Trophoblast cell (in vitro differentiated cells and primary cell): Measurements from ENCODE around the gene CHRM1. TPM values are rescaled to one million over a fixed set of nuclear protein-coding genes. Genes with fewer than 3 reads are reported as not detected.

Experiments used
- DNase-seq, 2 donors: peaks; one replicate each; pipeline ENCODE4 v3.0.0-alpha.2; 2016
- H2AFZ ChIP-seq: 2 replicates; pipeline ENCODE4 v1.6.1; 2013; ENCODE audit warnings: low read length, moderate library complexity, mild to moderate bottlenecking; ENCODE audit not compliant: insufficient read depth, poor library complexity
- H2AK5ac ChIP-seq: 2 replicates; pipeline ENCODE4 v1.6.1; 2013; ENCODE audit warnings: mild to moderate bottlenecking, low read length
- H2BK120ac ChIP-seq: 2 replicates; pipeline ENCODE4 v1.6.1; 2013; ENCODE audit warnings: low read length, mild to moderate bottlenecking, moderate library complexity; ENCODE audit not compliant: insufficient read depth, poor library complexity
- H2BK12ac ChIP-seq: 2 replicates; pipeline ENCODE4 v1.6.1; 2013; ENCODE audit warnings: mild to moderate bottlenecking, low read length, moderate library complexity
- H2BK5ac ChIP-seq: 2 replicates; pipeline ENCODE4 v1.6.1; 2013; ENCODE audit warnings: low read length, low read depth, moderate library complexity, mild to moderate bottlenecking; ENCODE audit not compliant: poor library complexity
- H3K14ac ChIP-seq: 2 replicates; pipeline ENCODE4 v1.6.1; 2013; ENCODE audit warnings: mild to moderate bottlenecking, low read length
- H3K18ac ChIP-seq: 2 replicates; pipeline ENCODE4 v1.6.1; 2013; ENCODE audit warnings: mild to moderate bottlenecking, low read length
- H3K23ac ChIP-seq: 2 replicates; pipeline ENCODE4 v1.6.1; 2013; ENCODE audit warnings: low read length
- H3K27ac ChIP-seq: 2 replicates; pipeline ENCODE4 v1.5.1; 2013; ENCODE audit warnings: low read depth, mild to moderate bottlenecking, inconsistent platforms, low read length, moderate library complexity
- H3K27me3 ChIP-seq: 2 replicates; pipeline ENCODE4 v1.6.1; 2013; ENCODE audit warnings: inconsistent platforms, mild to moderate bottlenecking, low read length, moderate library complexity; ENCODE audit not compliant: insufficient read depth
- H3K36me3 ChIP-seq, 2 experiments: 1 replicate in 1 of 2; 2 replicates in 1 of 2; pipeline ENCODE4 v1.6.1; 2013; ENCODE audit warnings: low read length in 2 of 2, mild to moderate bottlenecking in 2 of 2, moderate library complexity in 1 of 2; ENCODE audit not compliant: insufficient read depth in 2 of 2, control insufficient read depth in 1 of 2
- H3K4ac ChIP-seq: 2 replicates; pipeline ENCODE4 v1.6.1; 2013; ENCODE audit warnings: low read depth, mild to moderate bottlenecking, low read length, moderate library complexity
- H3K4me1 ChIP-seq, 2 experiments: 1 replicate in 1 of 2; 2 replicates in 1 of 2; pipeline ENCODE4 v1.6.1; 2013; ENCODE audit warnings: low read length in 2 of 2, mild to moderate bottlenecking in 2 of 2, moderate library complexity in 1 of 2; ENCODE audit not compliant: insufficient read depth in 2 of 2, control insufficient read depth in 1 of 2
- H3K4me2 ChIP-seq: 2 replicates; pipeline ENCODE4 v1.6.1; 2013; ENCODE audit warnings: inconsistent platforms, mild to moderate bottlenecking, low read length, moderate library complexity
- H3K4me3 ChIP-seq: 2 replicates; pipeline ENCODE4 v1.5.1; 2013; ENCODE audit warnings: mild to moderate bottlenecking, low read depth, low read length, inconsistent platforms
- H3K79me1 ChIP-seq: one replicate; pipeline ENCODE4 v1.6.1; 2013; ENCODE audit warnings: low read length
- H3K79me2 ChIP-seq: 2 replicates; pipeline ENCODE4 v1.6.1; 2013; ENCODE audit warnings: low read length, mild to moderate bottlenecking; ENCODE audit not compliant: control insufficient read depth, insufficient read depth, poor library complexity
- H3K9ac ChIP-seq: 2 replicates; pipeline ENCODE4 v1.6.1; 2013; ENCODE audit warnings: mild to moderate bottlenecking, low read length
- H3K9me3 ChIP-seq: 2 replicates; pipeline ENCODE4 v1.6.1; 2013; ENCODE audit warnings: low read depth, mild to moderate bottlenecking, control low read depth, inconsistent platforms, low read length; ENCODE audit not compliant: insufficient read depth
- H4K12ac ChIP-seq: 2 replicates; pipeline ENCODE4 v1.6.1; 2013; ENCODE audit warnings: low read depth, mild to moderate bottlenecking, low read length, moderate library complexity
- H4K8ac ChIP-seq: 2 replicates; pipeline ENCODE4 v1.6.1; 2013; ENCODE audit warnings: low read depth, mild to moderate bottlenecking, low read length, moderate library complexity
- H4K91ac ChIP-seq: one replicate; pipeline ENCODE4 v1.6.1; 2013; ENCODE audit warnings: low read depth, mild to moderate bottlenecking, low read length, moderate library complexity
- WGBS: extraction: QIAGEN DNeasy Blood & Tissue Kit; methylation state at CpG from one replicate; pipeline ENCODE4 v1.1.7; 2013; ENCODE audit warnings: missing lambda C conversion rate; ENCODE audit not compliant: insufficient read length, insufficient coverage; ENCODE audit errors: extremely low coverage; 5-methylcytosine and 5-hydroxymethylcytosine counted together
- polyA plus RNA-seq: library from polyadenylated mRNA; stranded (reverse); fragments of 200-250 nt; gene quantifications from 2 replicates; pipeline ENCODE4 v1.2.3, GENCODE V29; 2013

CHRM1 gene, protein sequence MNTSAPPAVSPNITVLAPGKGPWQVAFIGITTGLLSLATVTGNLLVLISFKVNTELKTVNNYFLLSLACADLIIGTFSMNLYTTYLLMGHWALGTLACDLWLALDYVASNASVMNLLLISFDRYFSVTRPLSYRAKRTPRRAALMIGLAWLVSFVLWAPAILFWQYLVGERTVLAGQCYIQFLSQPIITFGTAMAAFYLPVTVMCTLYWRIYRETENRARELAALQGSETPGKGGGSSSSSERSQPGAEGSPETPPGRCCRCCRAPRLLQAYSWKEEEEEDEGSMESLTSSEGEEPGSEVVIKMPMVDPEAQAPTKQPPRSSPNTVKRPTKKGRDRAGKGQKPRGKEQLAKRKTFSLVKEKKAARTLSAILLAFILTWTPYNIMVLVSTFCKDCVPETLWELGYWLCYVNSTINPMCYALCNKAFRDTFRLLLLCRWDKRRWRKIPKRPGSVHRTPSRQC
- polyA plus RNA-seq: not detected in 2 replicates

- Histone ChIP-seq H3K27me3 (peaks cover 9% of the 10 kb centered on the region), H3K18ac (no peak within 1 kb of the TSS), H4K12ac (no peak within 1 kb of the TSS), H3K4me2 (no peak within 1 kb of the TSS), H3K14ac (no peak within 1 kb of the TSS), H3K4ac (no peak within 1 kb of the TSS), H3K9me3 (no peaks in the 10 kb centered on the region), H3K79me1 (no peaks in the 10 kb centered on the region), H2BK12ac (no peak within 1 kb of the TSS), H3K9ac (no peak within 1 kb of the TSS), H2BK5ac (no peak within 1 kb of the TSS), H3K4me1 (peaks cover 26 to 29% of the 10 kb centered on the region in 2 experiments), H3K4me3 (no peak within 1 kb of the TSS), H2AK5ac (no peak within 1 kb of the TSS), H3K23ac (no peak within 1 kb of the TSS), H4K91ac (no peak within 1 kb of the TSS), H3K79me2 (no peaks in the 10 kb centered on the region), H2BK120ac (no peak within 1 kb of the TSS), H3K27ac (no peak within 1 kb of the TSS), H4K8ac (no peak within 1 kb of the TSS), H3K36me3 (no peaks in the 10 kb centered on the region), H2AFZ (no peak within 1 kb of the TSS)
- WGBS: no CpG with 5 or more reads among the region's 9 CpGs
- no peak for DNase-seq
These were observed at the start of gene CHRM1 for GRCh38 chr11:62921201-62921572. Gene CHRM1, minus strand, starts transcription at chr11:62921363. Its CDS starts 10,263 bp downstream, at chr11:62911100.

DNA sequence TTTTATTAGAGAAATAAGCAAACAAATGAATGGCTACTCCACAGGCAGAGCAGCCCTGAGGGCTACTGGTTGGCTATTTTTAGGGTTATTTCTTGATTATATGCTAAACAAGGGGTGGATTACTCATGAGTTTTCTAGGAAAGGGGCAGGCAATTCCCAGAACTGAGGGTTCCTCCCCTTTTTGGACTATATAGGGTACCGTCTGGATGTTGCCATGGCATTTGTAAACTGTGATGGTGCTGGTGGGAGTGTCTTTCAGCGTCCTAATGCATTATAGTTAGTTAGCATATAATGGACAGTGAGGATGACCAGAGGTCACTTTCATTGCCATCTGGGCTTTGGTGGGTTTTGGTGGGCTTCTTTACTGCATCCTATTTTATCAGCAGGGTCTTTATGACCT lies 44.4 kb upstream of the CHRM1 start:
- no peak overlapping the region for H2BK120ac ChIP-seq
- H3K4me3 ChIP-seq: no peak overlapping the region
- H3K79me1 ChIP-seq: no peaks in the 10 kb centered on the region
- no peaks in the 10 kb centered on the region for H3K27me3 ChIP-seq
- H3K36me3 ChIP-seq: no peaks in the 10 kb centered on the region
- no peak overlapping the region for H2BK5ac ChIP-seq
- no peak overlapping the region for H3K4ac ChIP-seq
- H3K9me3 ChIP-seq: peaks cover under 1% of the 10 kb centered on the region
- no peak overlapping the region for H2AFZ ChIP-seq
- WGBS: no CpG with 5 or more reads among the region's 2 CpGs
- H4K8ac ChIP-seq: no peak overlapping the region
- no peak overlapping the region for H4K12ac ChIP-seq
- no peak overlapping the region for H3K23ac ChIP-seq
- no peaks in the 10 kb centered on the region for H3K79me2 ChIP-seq
- no peak overlapping the region for H3K27ac ChIP-seq
- no peak overlapping the region for H3K14ac ChIP-seq
- no peaks in the 10 kb centered on the region for H3K4me1 ChIP-seq
- H4K91ac ChIP-seq: no peak overlapping the region
- no peak overlapping the region for H3K4me2 ChIP-seq
- no peak overlapping the region for H2AK5ac ChIP-seq
- no peak for DNase-seq
- H2BK12ac ChIP-seq: no peak overlapping the region
- no peak overlapping the region for H3K18ac ChIP-seq
- H3K9ac ChIP-seq: no peak overlapping the region

DNA sequence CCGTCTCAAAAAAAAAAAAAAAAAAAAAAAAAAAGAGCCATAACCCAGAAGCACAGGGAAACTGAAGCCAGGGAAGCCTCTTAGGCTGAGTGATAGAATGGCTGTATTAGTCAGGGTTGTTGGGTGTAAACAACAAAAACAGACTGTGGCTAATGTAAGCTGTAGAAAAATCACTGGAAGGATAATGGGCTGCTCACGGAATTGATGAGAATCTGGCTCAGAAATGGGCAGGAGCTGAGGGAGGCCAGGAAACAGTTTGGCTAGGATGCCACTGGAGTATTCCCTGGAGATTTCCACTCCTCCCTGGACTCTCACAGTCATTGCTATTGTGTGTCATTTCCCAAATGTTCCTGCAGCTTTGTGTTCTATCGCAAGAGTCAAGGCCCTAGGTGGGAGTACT lies 41.2 kb upstream of the CHRM1 start:
- Histone ChIP-seq H4K8ac (no peak overlapping the region), H3K23ac (no peak overlapping the region), H2BK12ac (no peak overlapping the region), H3K27me3 (no peaks in the 10 kb centered on the region), H2BK5ac (no peak overlapping the region), H3K18ac (no peak overlapping the region), H3K36me3 (no peaks in the 10 kb centered on the region), H4K91ac (no peak overlapping the region), H3K9me3 (peaks cover 2% of the 10 kb centered on the region), H2BK120ac (no peak overlapping the region), H3K79me1 (no peaks in the 10 kb centered on the region), H3K9ac (no peak overlapping the region), H2AK5ac (no peak overlapping the region), H2AFZ (no peak overlapping the region), H3K27ac (no peak overlapping the region), H3K14ac (no peak overlapping the region), H4K12ac (no peak overlapping the region), H3K4me2 (no peak overlapping the region), H3K79me2 (no peaks in the 10 kb centered on the region), H3K4me3 (no peak overlapping the region), H3K4ac (no peak overlapping the region), H3K4me1 (no peaks in the 10 kb centered on the region)
- no peak for DNase-seq
- WGBS: no CpG with 5 or more reads among the region's 3 CpGs

DNA sequence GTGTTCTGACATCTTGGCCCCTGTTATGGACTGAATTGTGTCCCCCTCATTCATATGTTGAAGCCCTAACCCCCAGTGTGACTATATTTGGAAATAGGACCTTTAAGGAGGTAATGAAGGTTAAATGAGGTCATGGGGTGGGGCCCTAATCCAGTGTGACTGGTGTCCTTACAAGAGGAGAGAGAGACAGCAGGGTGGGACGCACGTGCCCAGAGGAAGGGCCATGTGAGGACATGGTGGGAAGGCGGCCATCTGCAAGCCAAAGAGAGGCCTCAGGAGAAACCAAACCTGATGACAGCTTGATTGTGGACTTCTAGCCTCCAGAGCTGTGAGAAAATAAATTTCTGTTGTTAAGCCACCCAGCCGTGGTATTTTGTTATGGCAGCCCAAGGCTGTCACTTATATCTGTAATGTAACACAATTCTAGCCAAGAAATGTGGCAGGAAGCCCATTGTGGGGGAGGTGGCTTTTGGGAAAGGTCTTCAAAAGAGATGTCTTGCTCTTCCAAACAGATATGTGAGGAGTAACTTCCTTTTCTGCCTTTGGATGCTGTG lies 39.9 kb upstream of the CHRM1 start:
- Histone ChIP-seq H3K23ac (no peak overlapping the region), H3K4me3 (no peak overlapping the region), H3K36me3 (no peaks in the 10 kb centered on the region), H3K27me3 (no peaks in the 10 kb centered on the region), H3K79me2 (no peaks in the 10 kb centered on the region), H2BK12ac (no peak overlapping the region), H3K9ac (no peak overlapping the region), H2AFZ (no peak overlapping the region), H3K27ac (no peak overlapping the region), H2BK5ac (no peak overlapping the region), H3K4me2 (no peak overlapping the region), H3K9me3 (peaks cover 2% of the 10 kb centered on the region), H3K79me1 (no peaks in the 10 kb centered on the region), H3K4ac (no peak overlapping the region), H3K14ac (no peak overlapping the region), H2BK120ac (no peak overlapping the region), H4K8ac (no peak overlapping the region), H4K12ac (no peak overlapping the region), H2AK5ac (no peak overlapping the region), H4K91ac (no peak overlapping the region), H3K4me1 (no peaks in the 10 kb centered on the region), H3K18ac (no peak overlapping the region)
- WGBS: no CpG with 5 or more reads among the region's 4 CpGs
- DNase-seq: no peak
